Natural killer cell (primary cell): Measurements from ENCODE around the gene SH3GL1. TPM values are rescaled to one million over a fixed set of nuclear protein-coding genes. Genes with fewer than 3 reads are reported as not detected.

Experiments used
- ATAC-seq, 3 donors: fragments of 150-1000 bp in 2 of 3; fragments of 200-7000 bp in 1 of 3; cut with Tn5 transposase; 1 replicate in 1 of 3; 2 replicates in 2 of 3; pipeline ENCODE4 v1.10.0; 2021; ENCODE audit warnings: mild to moderate bottlenecking in 2 of 3, moderate library complexity in 2 of 3
- DNase-seq, 2 donors: peaks; one replicate each; pipeline versions ENCODE4 v3.0.0 to v3.0.0-alpha.2; 2013 to 2021; ENCODE audit warnings: mixed read lengths in 1 of 2
- H3K27ac ChIP-seq: one replicate; pipeline ENCODE4 v1.5.1; 2013; ENCODE audit warnings: mild to moderate bottlenecking, low read length
- H3K27me3 ChIP-seq: one replicate; pipeline ENCODE4 v1.6.1; 2013; ENCODE audit warnings: low read length; ENCODE audit not compliant: control insufficient read depth, insufficient read depth
- H3K36me3 ChIP-seq: one replicate; pipeline ENCODE4 v1.6.1; 2013; ENCODE audit warnings: low read length; ENCODE audit not compliant: control insufficient read depth, insufficient read depth
- H3K4me1 ChIP-seq: one replicate; pipeline ENCODE4 v1.6.1; 2013; ENCODE audit warnings: low read length; ENCODE audit not compliant: control insufficient read depth, insufficient read depth
- H3K4me3 ChIP-seq: one replicate; pipeline ENCODE4 v1.5.1; 2013; ENCODE audit warnings: low read length
- H3K9me3 ChIP-seq: one replicate; pipeline ENCODE4 v1.6.1; 2013; ENCODE audit warnings: low read length; ENCODE audit not compliant: control insufficient read depth, insufficient read depth
- H3K27ac Mint-ChIP-seq, 2 donors: one replicate each; pipeline ENCODE4 v1.8.0; 2022; ENCODE audit warnings: mild to moderate bottlenecking in 2 of 2, mixed read lengths in 2 of 2, moderate library complexity in 1 of 2
- H3K27me3 Mint-ChIP-seq, 2 donors: one replicate each; pipeline ENCODE4 v1.8.0; 2022; ENCODE audit warnings: low read depth in 2 of 2, mixed read lengths in 2 of 2
- H3K36me3 Mint-ChIP-seq: one replicate; pipeline ENCODE4 v1.8.0; 2022; ENCODE audit warnings: mixed read lengths
- H3K4me1 Mint-ChIP-seq, 2 donors: one replicate each; pipeline ENCODE4 v1.8.0; 2022; ENCODE audit warnings: mixed read lengths in 2 of 2
- H3K4me3 Mint-ChIP-seq: one replicate; pipeline ENCODE4 v1.8.0; 2022; ENCODE audit warnings: mild to moderate bottlenecking, moderate library complexity, mixed read lengths
- H3K9me3 Mint-ChIP-seq, 2 donors: one replicate each; pipeline ENCODE4 v1.8.0; 2022; ENCODE audit warnings: mixed read lengths in 2 of 2
- CTCF ChIP-seq: fragments of 200-600 bp; IDR thresholded peaks from one replicate; pipeline ENCODE4 v1.8.0; 2022; ENCODE audit warnings: antibody characterized with exemption
- WGBS: methylation state at CpG from one replicate; pipeline ENCODE4 v1.1.7; 2013; ENCODE audit warnings: missing lambda C conversion rate; ENCODE audit not compliant: insufficient coverage; 5-methylcytosine and 5-hydroxymethylcytosine counted together
- intact Hi-C: fragments of 100-400 bp; cut with micrococcal nuclease; formaldehyde crosslinking; loops from one replicate; pipeline ENCODE4 v1.14.2; 2022
- total RNA-seq, 4 donors: library from RNA; stranded (reverse); fragments of 120-200 nt in 1 of 4; gene quantifications; one replicate each; pipeline versions ENCODE4 v1.2.3 to v1.2.4, GENCODE V29; 2013 to 2022

The SH3GL1 gene
- total RNA-seq, 3 donors from 2014 or later (not counting 1 experiment from before 2014, with no cell fraction given): 43.9 to 55.7 (median 49.2) TPM

GRCh38 chr19:4386041-4386782 is 14.1 kb downstream of the SH3GL1 start:
- 91% methylated on average over 13 of the region's 13 CpGs for WGBS
- Mint-ChIP-seq H3K4me3 (no peak overlapping the region), H3K27me3 (no peaks in the 10 kb centered on the region), H3K27ac (no peak overlapping the region), H3K36me3 (no peaks in the 10 kb centered on the region), H3K9me3 (no peaks in the 10 kb centered on the region), H3K4me1 (peaks cover 19 to 25% of the 10 kb centered on the region in 2 donors)
- no peak overlapping the region for H3K27ac ChIP-seq
- peaks cover 27% of the 10 kb centered on the region for H3K4me1 ChIP-seq
- no peaks in the 10 kb centered on the region for H3K9me3 ChIP-seq
- ATAC-seq (no peak), DNase-seq (no peak)
- no peak overlapping the region for H3K4me3 ChIP-seq
- H3K36me3 ChIP-seq: peaks cover 11% of the 10 kb centered on the region
- intact Hi-C loops: no loop called here
- H3K27me3 ChIP-seq: no peaks in the 10 kb centered on the region
- no peak for TF ChIP-seq CTCF

DNA sequence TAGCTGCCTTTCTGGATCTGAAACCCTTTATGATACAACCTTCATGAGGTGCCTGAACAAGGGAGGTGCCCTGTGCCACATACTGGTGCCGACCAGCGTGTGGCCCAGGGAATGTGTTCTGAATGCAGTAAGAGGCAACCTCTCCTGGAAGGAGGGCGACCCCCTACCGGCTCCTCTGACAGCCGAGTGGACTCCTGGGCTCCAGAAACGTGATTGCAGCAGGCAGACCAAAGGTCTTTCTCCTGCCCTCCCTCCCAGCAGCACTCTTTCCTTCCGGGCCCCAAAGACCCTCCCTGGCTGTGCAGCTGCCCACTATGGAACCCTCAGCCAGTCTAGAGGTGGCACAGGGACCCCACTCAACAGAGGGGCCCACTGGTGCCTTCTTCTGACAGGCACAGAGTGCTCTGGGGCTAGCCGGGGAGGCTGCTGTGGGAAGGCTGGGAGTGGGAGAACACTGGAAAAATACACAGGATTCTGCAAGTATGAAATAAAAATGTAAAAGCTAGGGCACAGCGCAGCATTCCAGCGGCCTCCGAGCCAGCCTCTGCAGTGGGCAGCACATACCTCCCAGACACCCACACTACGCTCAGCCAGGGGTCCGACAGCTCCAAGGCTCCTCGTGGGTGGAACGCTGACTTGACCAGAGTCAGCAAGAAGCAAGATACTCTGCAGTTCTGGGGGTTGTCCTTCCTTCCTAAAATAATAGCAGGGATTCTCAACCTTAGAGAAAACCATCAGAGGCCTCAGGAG is 14.9 kb downstream of the SH3GL1 start:
- H3K27me3 ChIP-seq: no peaks in the 10 kb centered on the region
- no peak overlapping the region for H3K4me3 ChIP-seq
- no peak for ATAC-seq
- Mint-ChIP-seq H3K36me3 (no peaks in the 10 kb centered on the region), H3K27me3 (no peaks in the 10 kb centered on the region), H3K9me3 (no peaks in the 10 kb centered on the region), H3K4me3 (no peak overlapping the region), H3K27ac (no peak overlapping the region), H3K4me1 (peaks cover 22 to 32% of the 10 kb centered on the region in 2 donors)
- peaks cover 11% of the 10 kb centered on the region for H3K36me3 ChIP-seq
- DNase-seq: no peak
- intact Hi-C loops: no loop called here
- peaks cover 27% of the 10 kb centered on the region for H3K4me1 ChIP-seq
- 97% methylated on average over 15 of the region's 15 CpGs for WGBS
- no peak for TF ChIP-seq CTCF
- no peaks in the 10 kb centered on the region for H3K9me3 ChIP-seq
- no peak overlapping the region for H3K27ac ChIP-seq

GRCh38 chr19:4380254-4380727 is 20.1 kb downstream of the SH3GL1 start:
- no peak for TF ChIP-seq CTCF
- Histone ChIP-seq H3K4me3 (peak overlapping the region; percentile 4), H3K36me3 (peaks cover 3% of the 10 kb centered on the region), H3K4me1 (peaks cover 64% of the 10 kb centered on the region), H3K27me3 (no peaks in the 10 kb centered on the region), H3K9me3 (no peaks in the 10 kb centered on the region), H3K27ac (peak overlapping the region; percentile 77)
- intact Hi-C loops: no loop called here
- DNase-seq (peak in 1 of 2 donors; percentile 77), ATAC-seq (peak; percentile 78 to 85 (median 84))
- no peaks in the 10 kb centered on the region for H3K27me3 Mint-ChIP-seq
- peaks cover 28 to 41% of the 10 kb centered on the region in 2 donors for H3K4me1 Mint-ChIP-seq
- peak overlapping the region; percentile 82 to 87 for H3K27ac Mint-ChIP-seq
- no peaks in the 10 kb centered on the region for H3K9me3 Mint-ChIP-seq
- no peaks in the 10 kb centered on the region for H3K36me3 Mint-ChIP-seq
- H3K4me3 Mint-ChIP-seq: peak overlapping the region; percentile 83
- 2% methylated on average over 17 of the region's 17 CpGs for WGBS
